A673 (cell line): Measurements from ENCODE around the gene FNBP1L.

Experiments used
- EZH2 ChIP-seq: fragments of 200-600 bp; sonication (generic); IDR thresholded peaks from 2 replicates; pipeline ENCODE4 v1.6.1; 2017; ENCODE audit warnings: borderline replicate concordance, low read depth, mild to moderate bottlenecking, mixed read lengths, antibody characterized with exemption, low read length; ENCODE audit not compliant: poor library complexity, severe bottlenecking
- TF ChIP-seq, protein P1 (sequence below): fragments of 300-800, 200-600 bp; sonication (generic); conservative IDR thresholded peaks from 2 replicates; pipeline ENCODE4 v1.5.1; 2017; ENCODE audit warnings: low read depth, mild to moderate bottlenecking, antibody characterized with exemption, low read length, moderate library complexity, mixed read lengths

DNA sequence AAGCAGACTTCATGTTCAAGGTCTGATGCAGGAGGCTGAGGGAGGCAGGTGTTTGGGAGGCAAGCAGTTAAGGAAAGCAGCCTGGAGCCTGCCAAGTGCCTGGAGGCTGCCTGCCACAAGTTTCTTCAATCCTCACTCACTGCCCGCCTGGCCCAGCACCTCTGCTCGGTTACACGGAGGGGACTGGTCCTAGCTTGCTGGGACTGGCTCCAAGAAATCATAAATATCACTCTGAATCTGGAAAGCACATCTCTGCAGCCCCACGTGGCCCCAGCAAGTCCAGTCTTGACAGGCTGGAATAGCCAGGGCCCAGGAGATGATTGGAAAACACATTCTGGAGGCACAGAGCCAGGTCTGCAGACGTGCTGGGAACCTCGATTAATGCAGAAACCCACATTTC lies 149.8 kb downstream of the FNBP1L start:
- no peak for TF ChIP-seq EZH2
- TF ChIP-seq, protein P1, sequence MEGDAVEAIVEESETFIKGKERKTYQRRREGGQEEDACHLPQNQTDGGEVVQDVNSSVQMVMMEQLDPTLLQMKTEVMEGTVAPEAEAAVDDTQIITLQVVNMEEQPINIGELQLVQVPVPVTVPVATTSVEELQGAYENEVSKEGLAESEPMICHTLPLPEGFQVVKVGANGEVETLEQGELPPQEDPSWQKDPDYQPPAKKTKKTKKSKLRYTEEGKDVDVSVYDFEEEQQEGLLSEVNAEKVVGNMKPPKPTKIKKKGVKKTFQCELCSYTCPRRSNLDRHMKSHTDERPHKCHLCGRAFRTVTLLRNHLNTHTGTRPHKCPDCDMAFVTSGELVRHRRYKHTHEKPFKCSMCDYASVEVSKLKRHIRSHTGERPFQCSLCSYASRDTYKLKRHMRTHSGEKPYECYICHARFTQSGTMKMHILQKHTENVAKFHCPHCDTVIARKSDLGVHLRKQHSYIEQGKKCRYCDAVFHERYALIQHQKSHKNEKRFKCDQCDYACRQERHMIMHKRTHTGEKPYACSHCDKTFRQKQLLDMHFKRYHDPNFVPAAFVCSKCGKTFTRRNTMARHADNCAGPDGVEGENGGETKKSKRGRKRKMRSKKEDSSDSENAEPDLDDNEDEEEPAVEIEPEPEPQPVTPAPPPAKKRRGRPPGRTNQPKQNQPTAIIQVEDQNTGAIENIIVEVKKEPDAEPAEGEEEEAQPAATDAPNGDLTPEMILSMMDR = no peak
